Measurements from ENCODE around the gene STOM. TPM values are rescaled to one million over a fixed set of nuclear protein-coding genes. Genes with fewer than 3 reads are reported as not detected.
A peak's percentile ranks its signal among the peaks of the same experiment; 100 is the strongest.

The STOM gene
- total RNA-seq, 4 donors from 2014 or later = 60.0 to 89.5 (median 76.3) TPM

GRCh38 chr9:121386442-121387175, 16.6 kb upstream of the STOM start:
- in situ Hi-C loops (cut with MboI; ENCODE audit: low sequenced_read_pairs in 4 of 4) (no loop called here), intact Hi-C loops (cut with DNase I; ENCODE audit: low total_unique reads) (no loop called here)
- Histone ChIP-seq H3K36me3 (no peaks in the 10 kb centered on the region), H3K9me3 (no peaks in the 10 kb centered on the region), H3K4me3 (no peak overlapping the region), H3K27me3 (no peaks in the 10 kb centered on the region), H3K27ac (no peak overlapping the region), H3K4me1 (no peaks in the 10 kb centered on the region)
- ATAC-seq (no peak), DNase-seq (no peak)
- no peak for TF ChIP-seq CTCF (IDR thresholded peaks at IDR 0.05 in 4 of 5, conservative IDR thresholded peaks at IDR 0.05 in 1 of 5)
- no peak for TF ChIP-seq POLR2A (IDR thresholded peaks at IDR 0.05)

GRCh38 chr9:121383715-121384114, 13.7 kb upstream of the STOM start:
- no peaks in the 10 kb centered on the region for H3K4me1 ChIP-seq
- no peaks in the 10 kb centered on the region for H3K9me3 ChIP-seq
- no peaks in the 10 kb centered on the region for H3K27me3 ChIP-seq
- TF ChIP-seq CTCF (IDR thresholded peaks at IDR 0.05 in 4 of 5, conservative IDR thresholded peaks at IDR 0.05 in 1 of 5) (no peak), POLR2A (IDR thresholded peaks at IDR 0.05) (no peak)
- DNase-seq (no peak), ATAC-seq (no peak)
- H3K4me3 ChIP-seq = no peak overlapping the region
- no peaks in the 10 kb centered on the region for H3K36me3 ChIP-seq
- in situ Hi-C loops (cut with MboI; ENCODE audit: low sequenced_read_pairs in 4 of 4) (no loop called here), intact Hi-C loops (cut with DNase I; ENCODE audit: low total_unique reads) (no loop called here)
- H3K27ac ChIP-seq = no peak overlapping the region

- Histone ChIP-seq H3K4me3 (no peak overlapping the region), H3K36me3 (no peaks in the 10 kb centered on the region), H3K27me3 (no peaks in the 10 kb centered on the region), H3K9me3 (no peaks in the 10 kb centered on the region), H3K27ac (no peak overlapping the region), H3K4me1 (no peaks in the 10 kb centered on the region)
- intact Hi-C loops (cut with DNase I; ENCODE audit: low total_unique reads) (no loop called here), in situ Hi-C loops (cut with MboI; ENCODE audit: low sequenced_read_pairs in 4 of 4) (no loop called here)
- DNase-seq (no peak), ATAC-seq (no peak)
- TF ChIP-seq CTCF (IDR thresholded peaks at IDR 0.05 in 4 of 5, conservative IDR thresholded peaks at IDR 0.05 in 1 of 5) (no peak), POLR2A (IDR thresholded peaks at IDR 0.05) (no peak)
These were observed 10.8 kb upstream of the STOM start for GRCh38 chr9:121380846-121381245.

GRCh38 chr9:121376214-121376830, 6.3 kb upstream of the STOM start:
- no peak overlapping the region for H3K4me3 ChIP-seq
- H3K4me1 ChIP-seq = peaks cover 27 to 37% of the 10 kb centered on the region in 2 donors
- no peaks in the 10 kb centered on the region for H3K36me3 ChIP-seq
- intact Hi-C loops (cut with DNase I; ENCODE audit: low total_unique reads) (loop anchor here (5.0 to 10.0 kb wide), 2 partner anchors 164 to 608 kb away; no protein-coding TSS in a partner anchor), in situ Hi-C loops (cut with MboI; ENCODE audit: low sequenced_read_pairs in 4 of 4) (loop anchor here in 3 of 4 donors (5.0 to 10.0 kb wide), 3 partner anchors 52 to 102 kb away; no protein-coding TSS in a partner anchor)
- DNase-seq = no peak
- no peaks in the 10 kb centered on the region for H3K27me3 ChIP-seq
- no peak for TF ChIP-seq POLR2A (IDR thresholded peaks at IDR 0.05)
- TF ChIP-seq CTCF (IDR thresholded peaks at IDR 0.05 in 4 of 5, conservative IDR thresholded peaks at IDR 0.05 in 1 of 5) = peak; percentile 18 to 58 (median 37)
- peak overlapping the region in 1 of 4 donors; percentile 97 for H3K27ac ChIP-seq
- ATAC-seq = no peak
- H3K9me3 ChIP-seq = no peaks in the 10 kb centered on the region
